ENCODE results near the gene OGFOD3.

DNA sequence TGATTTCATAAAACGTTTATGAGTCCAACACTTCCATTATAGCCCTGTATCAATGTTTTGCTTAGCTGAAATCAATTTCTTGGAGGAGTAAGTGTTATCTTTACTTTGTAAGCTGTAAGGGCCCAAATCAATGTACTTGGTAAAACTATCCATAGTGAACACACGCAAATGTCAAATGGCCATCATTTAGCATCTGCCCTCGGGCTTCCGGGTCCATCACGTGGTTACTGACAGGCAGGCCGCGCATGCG lies 39.5 kb upstream of the OGFOD3 start:
- TF ChIP-seq CTCF (conservative IDR thresholded peaks at IDR 0.05 in 1 of 2, IDR thresholded peaks at IDR 0.05 in 1 of 2; ENCODE audit: extremely low read depth in 1 of 2, insufficient read depth in 1 of 2, low read depth in 1 of 2, low read length in 2 of 2) (no peak), EZH2 (IDR thresholded peaks at IDR 0.05; ENCODE audit: borderline replicate concordance, low read length) (no peak)

Measured in mammary epithelial cell (primary cell).